ENCODE results near the gene SYNGR2. TPM values are rescaled to one million over a fixed set of nuclear protein-coding genes. Genes with fewer than 3 reads are reported as not detected.

The SYNGR2 gene
- total and polyA plus RNA-seq, 9 of the 15 experiments (the other 6 are each of a cell fraction or from before 2014, with no cell fraction given) = 1.4 to 173 (median 87.8) TPM

- TF ChIP-seq ZBTB5 (IDR thresholded peaks at IDR 0.05) (no peak), ZBTB8A (IDR thresholded peaks at IDR 0.05; ENCODE audit: partially characterized antibody) (no peak), NBN (IDR thresholded peaks at IDR 0.05; ENCODE audit: low read depth) (peak; percentile 45; the same call in 1 of the 2 replicates), PTBP1 (IDR thresholded peaks at IDR 0.05; ENCODE audit: low read depth, low read length) (peak; percentile 89; the same call in 1 of the 2 replicates), USF2 (CRISPR knock-in tag; IDR thresholded peaks at IDR 0.05) (no peak), HEY1 (CRISPR knock-in tag; IDR thresholded peaks at IDR 0.05; ENCODE audit: borderline replicate concordance) (no peak), PHF21A (IDR thresholded peaks at IDR 0.05; ENCODE audit: borderline replicate concordance, low read depth) (no peak), ZBTB34 (CRISPR knock-in tag; IDR thresholded peaks at IDR 0.05) (no peak), ZKSCAN1 (IDR thresholded peaks at IDR 0.05; ENCODE audit: low read depth, low read length) (no peak), ZNF318 (IDR thresholded peaks at IDR 0.05; ENCODE audit: borderline replicate concordance in 1 of 2, low read depth in 1 of 2) (no peak), HMGN3 (IDR thresholded peaks at IDR 0.05; ENCODE audit: borderline replicate concordance, extremely low read depth, insufficient read length, low read depth, low read length) (peak; percentile 14), YY1 (IDR thresholded peaks at IDR 0.05; ENCODE audit: borderline replicate concordance in 1 of 3, control insufficient read depth in 1 of 3, extremely low read depth in 1 of 3, insufficient read depth in 3 of 3, insufficient read length in 1 of 3, insufficient replicate concordance in 2 of 3, low read depth in 1 of 3, low read length in 2 of 3) (peak in 1 of 3 experiments; percentile 8)
Measured at GRCh38 chr17:78133971-78134898, 34.1 kb upstream of the SYNGR2 start (continued).

Data from K562 (cell line).